ENCODE data around the gene CARNS1. TPM values are rescaled to one million over a fixed set of nuclear protein-coding genes. Genes with fewer than 3 reads are reported as not detected.

Gene CARNS1
- polyA plus RNA-seq, 1 of the 3 experiments (the other 2 are of a cell fraction): 0.23 TPM

- Histone ChIP-seq H3K9ac (no peak overlapping the region), H3K27ac (ENCODE audit: low read depth in 2 of 2, low read length in 1 of 2) (no peak overlapping the region), H3K9me3 (no peaks in the 10 kb centered on the region), H3F3A (replicated peaks; ENCODE audit: insufficient read depth) (no peaks in the 10 kb centered on the region), H3K27me3 (ENCODE audit: insufficient read depth) (no peaks in the 10 kb centered on the region), H3K36me3 (replicated peaks in 1 of 2; ENCODE audit: control insufficient read depth in 1 of 2, insufficient read depth in 2 of 2, low read length in 1 of 2) (peaks cover 0 to 31% of the 10 kb centered on the region in 2 experiments), H3K4me2 (no peak overlapping the region), H3K4me1 (ENCODE audit: control insufficient read depth in 1 of 2, insufficient read depth in 2 of 2, low read depth in 1 of 2, low read length in 1 of 2) (peaks cover 4 to 11% of the 10 kb centered on the region in 2 experiments; a peak in 3 of 4 replicates), H3K4me3 (ENCODE audit: low read depth in 2 of 2, low read length in 1 of 2) (no peak overlapping the region), H3K9me2 (no peaks in the 10 kb centered on the region), H3K79me2 (ENCODE audit: insufficient read depth) (peaks cover 12% of the 10 kb centered on the region; the same call in 1 of the 2 replicates), H4K20me1 (ENCODE audit: insufficient read depth) (no peaks in the 10 kb centered on the region), H2AFZ (ENCODE audit: low read depth) (no peak overlapping the region)
- no peak for TF ChIP-seq MEF2A (IDR thresholded peaks at IDR 0.05; ENCODE audit: borderline replicate concordance, low read depth)
- no peak for TF ChIP-seq RFX5 (IDR thresholded peaks at IDR 0.05; ENCODE audit: low read length)
- no peak for TF ChIP-seq POLR2AphosphoS5 (IDR thresholded peaks at IDR 0.05; ENCODE audit: low read depth, low read length)
- TF ChIP-seq, protein P1, sequence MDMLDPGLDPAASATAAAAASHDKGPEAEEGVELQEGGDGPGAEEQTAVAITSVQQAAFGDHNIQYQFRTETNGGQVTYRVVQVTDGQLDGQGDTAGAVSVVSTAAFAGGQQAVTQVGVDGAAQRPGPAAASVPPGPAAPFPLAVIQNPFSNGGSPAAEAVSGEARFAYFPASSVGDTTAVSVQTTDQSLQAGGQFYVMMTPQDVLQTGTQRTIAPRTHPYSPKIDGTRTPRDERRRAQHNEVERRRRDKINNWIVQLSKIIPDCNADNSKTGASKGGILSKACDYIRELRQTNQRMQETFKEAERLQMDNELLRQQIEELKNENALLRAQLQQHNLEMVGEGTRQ (IDR thresholded peaks at IDR 0.05; ENCODE audit: borderline replicate concordance, low read depth, low read length): no peak
- no peak for TF ChIP-seq JUND (IDR thresholded peaks at IDR 0.05)
- TF ChIP-seq NRF1 (IDR thresholded peaks at IDR 0.05; ENCODE audit: low read depth, low read length): no peak
- TF ChIP-seq FOXM1 (IDR thresholded peaks at IDR 0.05; ENCODE audit: low read depth): no peak
- no peak for TF ChIP-seq TEAD4 (IDR thresholded peaks at IDR 0.05; ENCODE audit: borderline replicate concordance, insufficient read depth)
- no peak for TF ChIP-seq NFIC (IDR thresholded peaks at IDR 0.05; ENCODE audit: borderline replicate concordance)
- no peak for TF ChIP-seq EP300 (IDR thresholded peaks at IDR 0.05; ENCODE audit: borderline replicate concordance in 1 of 2, low read depth in 1 of 2, low read length in 1 of 2)
- no peak for TF ChIP-seq MAX (IDR thresholded peaks at IDR 0.05; ENCODE audit: low read depth)
- no peak for TF ChIP-seq MXI1 (IDR thresholded peaks at IDR 0.05; ENCODE audit: low read depth, low read length)
- no peak for DNase-seq
- 97% methylated on average over 13 of the region's 21 CpGs for WGBS (ENCODE audit: low lambda C conversion rate)
- ChIA-PET POLR2A (interaction anchor here (0.7 to 1.7 kb wide), 3 partner anchors 10 to 40 kb away, joined by 3 to 4 read pairs (median 3); partner anchors contain the start of genes PPP1CA and RPS6KB2), CTCF (interaction anchor here (0.7 kb wide), 1 partner anchor 13 kb away, joined by 3 read pairs; no protein-coding TSS in a partner anchor)
These were observed 25.7 kb downstream of the CARNS1 start for GRCh38 chr11:67441098-67441563.

GRCh38 chr11:67441731-67442351, 26.4 kb downstream of the CARNS1 start:
- ChIA-PET POLR2A (interaction anchor here (0.7 to 1.7 kb wide), 3 partner anchors 11 to 40 kb away, joined by 3 to 4 read pairs (median 3); partner anchors contain the start of genes PPP1CA and RPS6KB2), CTCF (interaction anchor here (0.7 kb wide), 1 partner anchor 12 kb away, joined by 3 read pairs; no protein-coding TSS in a partner anchor)
- WGBS (ENCODE audit: low lambda C conversion rate): 87% methylated on average over 13 of the region's 28 CpGs
- no peaks in the 10 kb centered on the region for H3K9me3 ChIP-seq
- no peak overlapping the region for H3K27ac ChIP-seq (ENCODE audit: low read depth in 2 of 2, low read length in 1 of 2)
- peak overlapping the region in 1 of 2 experiments; percentile 83; a peak in 1 of 4 replicates for H3K4me3 ChIP-seq (ENCODE audit: low read depth in 2 of 2, low read length in 1 of 2)
- H3K4me2 ChIP-seq: peak overlapping the region; percentile 95; the same call in 1 of the 2 replicates
- no peaks in the 10 kb centered on the region for H4K20me1 ChIP-seq (ENCODE audit: insufficient read depth)
- peaks cover 0 to 31% of the 10 kb centered on the region in 2 experiments for H3K36me3 ChIP-seq (replicated peaks in 1 of 2; ENCODE audit: control insufficient read depth in 1 of 2, insufficient read depth in 2 of 2, low read length in 1 of 2)
- DNase-seq: no peak
- H3K9me2 ChIP-seq: no peaks in the 10 kb centered on the region
- peaks cover 12% of the 10 kb centered on the region; the same call in 1 of the 2 replicates for H3K79me2 ChIP-seq (ENCODE audit: insufficient read depth)
- no peak for TF ChIP-seq FOXM1 (IDR thresholded peaks at IDR 0.05; ENCODE audit: low read depth)
- no peak for TF ChIP-seq TEAD4 (IDR thresholded peaks at IDR 0.05; ENCODE audit: borderline replicate concordance, insufficient read depth)
- no peak for TF ChIP-seq PBX3 (IDR thresholded peaks at IDR 0.05)
- TF ChIP-seq GATA2 (CRISPR knock-in tag; IDR thresholded peaks at IDR 0.05): no peak
- no peak for TF ChIP-seq CHD2 (IDR thresholded peaks at IDR 0.05; ENCODE audit: low read length, partially characterized antibody)
- TF ChIP-seq, protein P2, sequence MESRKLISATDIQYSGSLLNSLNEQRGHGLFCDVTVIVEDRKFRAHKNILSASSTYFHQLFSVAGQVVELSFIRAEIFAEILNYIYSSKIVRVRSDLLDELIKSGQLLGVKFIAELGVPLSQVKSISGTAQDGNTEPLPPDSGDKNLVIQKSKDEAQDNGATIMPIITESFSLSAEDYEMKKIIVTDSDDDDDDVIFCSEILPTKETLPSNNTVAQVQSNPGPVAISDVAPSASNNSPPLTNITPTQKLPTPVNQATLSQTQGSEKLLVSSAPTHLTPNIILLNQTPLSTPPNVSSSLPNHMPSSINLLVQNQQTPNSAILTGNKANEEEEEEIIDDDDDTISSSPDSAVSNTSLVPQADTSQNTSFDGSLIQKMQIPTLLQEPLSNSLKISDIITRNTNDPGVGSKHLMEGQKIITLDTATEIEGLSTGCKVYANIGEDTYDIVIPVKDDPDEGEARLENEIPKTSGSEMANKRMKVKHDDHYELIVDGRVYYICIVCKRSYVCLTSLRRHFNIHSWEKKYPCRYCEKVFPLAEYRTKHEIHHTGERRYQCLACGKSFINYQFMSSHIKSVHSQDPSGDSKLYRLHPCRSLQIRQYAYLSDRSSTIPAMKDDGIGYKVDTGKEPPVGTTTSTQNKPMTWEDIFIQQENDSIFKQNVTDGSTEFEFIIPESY (IDR thresholded peaks at IDR 0.05; ENCODE audit: borderline replicate concordance, low read depth): no peak
- TF ChIP-seq TCF12 (IDR thresholded peaks at IDR 0.05): no peak
- TF ChIP-seq JUND (IDR thresholded peaks at IDR 0.05): no peak
- TF ChIP-seq, protein P3, sequence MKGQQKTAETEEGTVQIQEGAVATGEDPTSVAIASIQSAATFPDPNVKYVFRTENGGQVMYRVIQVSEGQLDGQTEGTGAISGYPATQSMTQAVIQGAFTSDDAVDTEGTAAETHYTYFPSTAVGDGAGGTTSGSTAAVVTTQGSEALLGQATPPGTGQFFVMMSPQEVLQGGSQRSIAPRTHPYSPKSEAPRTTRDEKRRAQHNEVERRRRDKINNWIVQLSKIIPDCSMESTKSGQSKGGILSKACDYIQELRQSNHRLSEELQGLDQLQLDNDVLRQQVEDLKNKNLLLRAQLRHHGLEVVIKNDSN (IDR thresholded peaks at IDR 0.05; ENCODE audit: borderline replicate concordance, low read depth): no peak
- TF ChIP-seq POLR2AphosphoS5 (IDR thresholded peaks at IDR 0.05; ENCODE audit: low read depth, low read length): no peak
- no peak for TF ChIP-seq EP300 (IDR thresholded peaks at IDR 0.05; ENCODE audit: borderline replicate concordance in 1 of 2, low read depth in 1 of 2, low read length in 1 of 2)
- TF ChIP-seq SMC3 (IDR thresholded peaks at IDR 0.05; ENCODE audit: low read depth, low read length): no peak
- H3F3A ChIP-seq (replicated peaks; ENCODE audit: insufficient read depth): no peaks in the 10 kb centered on the region
- peaks cover 4 to 11% of the 10 kb centered on the region in 2 experiments; a peak in 3 of 4 replicates for H3K4me1 ChIP-seq (ENCODE audit: control insufficient read depth in 1 of 2, insufficient read depth in 2 of 2, low read depth in 1 of 2, low read length in 1 of 2)
- no peak overlapping the region for H2AFZ ChIP-seq (ENCODE audit: low read depth)
- H3K9ac ChIP-seq: no peak overlapping the region
- no peaks in the 10 kb centered on the region for H3K27me3 ChIP-seq (ENCODE audit: insufficient read depth)
